Fibroblast of lung (primary cell): ENCODE measurements around the gene HMG20A.

ENCODE experiments used
- EZH2 ChIP-seq: IDR thresholded peaks from 2 replicates; pipeline ENCODE4 v1.5.1; 2012; ENCODE audit warnings: low read length, control low read depth, mild to moderate bottlenecking; ENCODE audit errors: missing control alignments
- TF ChIP-seq, protein P1 (sequence below), 2 donors: IDR thresholded peaks in 1 of 2; conservative IDR thresholded peaks in 1 of 2; 1 replicate in 1 of 2; 2 replicates in 1 of 2; pipeline ENCODE4 v1.5.1; 2011 to 2012; ENCODE audit warnings: low read length in 2 of 2, control low read depth in 1 of 2, inconsistent platforms in 1 of 2, low read depth in 1 of 2, mild to moderate bottlenecking in 1 of 2

DNA sequence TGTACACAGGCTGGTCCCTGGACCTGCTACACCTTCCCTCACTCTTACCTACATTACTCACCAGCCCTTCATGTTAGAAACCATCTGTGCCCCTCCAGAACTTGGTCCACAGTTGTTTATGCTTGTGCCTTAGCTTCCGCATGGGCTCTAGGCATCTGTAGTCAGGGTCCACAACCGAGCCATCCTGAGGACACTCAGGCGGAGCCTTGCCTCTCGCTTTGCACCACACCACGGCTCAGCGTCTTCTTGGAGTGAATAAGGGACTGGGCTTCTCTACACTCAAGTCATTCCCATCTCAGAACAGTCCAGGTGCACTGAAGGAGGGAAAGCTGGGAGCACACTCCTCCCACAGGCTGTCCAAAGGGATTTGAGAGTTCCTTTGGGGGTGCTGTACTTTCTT, 97.8 kb downstream of the HMG20A start:
- TF ChIP-seq, protein P1, sequence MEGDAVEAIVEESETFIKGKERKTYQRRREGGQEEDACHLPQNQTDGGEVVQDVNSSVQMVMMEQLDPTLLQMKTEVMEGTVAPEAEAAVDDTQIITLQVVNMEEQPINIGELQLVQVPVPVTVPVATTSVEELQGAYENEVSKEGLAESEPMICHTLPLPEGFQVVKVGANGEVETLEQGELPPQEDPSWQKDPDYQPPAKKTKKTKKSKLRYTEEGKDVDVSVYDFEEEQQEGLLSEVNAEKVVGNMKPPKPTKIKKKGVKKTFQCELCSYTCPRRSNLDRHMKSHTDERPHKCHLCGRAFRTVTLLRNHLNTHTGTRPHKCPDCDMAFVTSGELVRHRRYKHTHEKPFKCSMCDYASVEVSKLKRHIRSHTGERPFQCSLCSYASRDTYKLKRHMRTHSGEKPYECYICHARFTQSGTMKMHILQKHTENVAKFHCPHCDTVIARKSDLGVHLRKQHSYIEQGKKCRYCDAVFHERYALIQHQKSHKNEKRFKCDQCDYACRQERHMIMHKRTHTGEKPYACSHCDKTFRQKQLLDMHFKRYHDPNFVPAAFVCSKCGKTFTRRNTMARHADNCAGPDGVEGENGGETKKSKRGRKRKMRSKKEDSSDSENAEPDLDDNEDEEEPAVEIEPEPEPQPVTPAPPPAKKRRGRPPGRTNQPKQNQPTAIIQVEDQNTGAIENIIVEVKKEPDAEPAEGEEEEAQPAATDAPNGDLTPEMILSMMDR (conservative IDR thresholded peaks at IDR 0.05 in 1 of 2, IDR thresholded peaks at IDR 0.05 in 1 of 2; ENCODE audit: low read depth in 1 of 2, low read length in 2 of 2), result no peak
- no peak for TF ChIP-seq EZH2
